Activated CD4-positive, alpha-beta T cell treated with anti-CD3 and anti-CD28 coated beads, Interleukin-2, Interleukin-4, amounts not matched to agents 100 ng/mL and 50 ng/mL, durations not matched to agents 16 hours and 8 hours (primary cell): ENCODE measurements around the gene DISP3.

Experiments used
- DNase-seq: peaks from one replicate; pipeline ENCODE4 v3.0.0-alpha.2; 2020; ENCODE audit warnings: low spot score

DISP3 gene

DNA sequence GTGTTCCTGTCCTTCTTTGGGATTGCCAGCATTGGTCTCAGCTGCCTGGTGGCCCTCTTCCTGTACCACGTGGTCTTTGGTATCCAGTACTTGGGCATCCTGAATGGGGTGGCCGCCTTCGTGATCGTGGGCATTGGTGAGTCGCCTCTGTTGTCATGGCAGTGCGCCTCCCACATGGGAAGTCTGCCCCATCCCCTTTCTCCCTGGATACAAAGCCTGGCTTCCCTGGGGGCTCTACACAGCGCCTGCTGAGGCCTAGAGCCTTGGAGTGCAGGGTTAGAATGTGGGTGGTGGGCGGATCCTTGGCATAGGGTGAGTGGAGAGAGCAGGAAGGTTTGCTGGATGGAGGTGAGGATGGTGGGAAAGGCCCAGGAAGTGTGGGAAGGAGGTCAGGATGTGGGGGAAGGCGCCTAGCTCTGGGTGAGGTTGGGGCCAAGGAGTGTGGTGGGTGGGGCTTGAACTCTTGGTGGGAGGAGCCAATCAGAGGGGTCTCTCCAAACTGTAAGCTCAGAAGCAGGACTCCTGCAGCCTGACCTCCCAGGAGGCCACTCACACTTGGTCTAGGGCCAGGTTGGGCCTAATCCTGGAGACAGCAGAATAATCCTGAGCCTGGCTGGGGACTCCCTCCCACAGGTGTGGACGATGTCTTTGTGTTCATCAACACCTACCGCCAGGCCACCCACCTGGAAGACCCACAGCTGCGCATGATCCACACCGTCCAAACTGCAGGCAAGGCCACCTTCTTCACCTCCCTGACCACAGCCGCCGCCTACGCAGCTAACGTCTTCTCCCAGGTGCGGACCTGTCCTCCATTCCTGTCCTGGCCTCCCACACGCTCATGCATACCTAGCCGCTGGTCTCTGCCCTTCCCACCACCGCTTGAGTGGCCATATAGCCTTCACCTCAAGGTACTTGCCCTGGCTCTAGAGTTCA is 36.7 kb downstream of the DISP3 start:
- no peak for DNase-seq

DNA sequence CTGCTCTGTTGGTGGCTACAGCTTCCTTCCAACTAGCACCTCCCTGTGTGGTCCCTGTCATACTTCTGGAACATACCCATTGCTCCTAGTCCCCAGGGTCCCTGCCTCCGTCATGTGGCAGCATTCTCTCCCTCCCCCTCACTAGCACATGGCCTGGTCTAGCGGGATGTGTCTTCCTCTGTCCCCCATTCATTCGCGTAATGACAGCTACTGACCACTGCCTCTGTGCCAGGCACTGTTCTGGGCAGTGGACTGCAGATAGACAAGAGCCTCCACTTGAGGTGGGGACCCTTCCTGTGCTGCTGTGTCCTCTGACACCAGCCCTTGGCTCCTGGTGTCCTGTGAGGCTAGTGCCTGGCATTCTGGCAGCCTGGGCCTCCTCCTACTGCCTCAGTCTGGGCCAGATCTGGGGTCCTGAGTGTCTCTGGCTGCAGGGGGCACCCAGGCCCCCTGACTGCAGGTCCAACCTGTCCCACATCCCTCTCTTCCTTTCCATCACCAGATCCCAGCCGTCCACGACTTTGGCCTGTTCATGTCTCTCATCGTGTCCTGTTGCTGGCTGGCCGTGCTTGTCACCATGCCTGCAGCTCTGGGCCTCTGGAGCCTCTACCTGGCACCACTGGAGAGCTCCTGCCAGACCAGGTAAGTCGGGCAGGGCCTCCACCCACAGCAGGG is 38.1 kb downstream of the DISP3 start:
- no peak for DNase-seq

DNA sequence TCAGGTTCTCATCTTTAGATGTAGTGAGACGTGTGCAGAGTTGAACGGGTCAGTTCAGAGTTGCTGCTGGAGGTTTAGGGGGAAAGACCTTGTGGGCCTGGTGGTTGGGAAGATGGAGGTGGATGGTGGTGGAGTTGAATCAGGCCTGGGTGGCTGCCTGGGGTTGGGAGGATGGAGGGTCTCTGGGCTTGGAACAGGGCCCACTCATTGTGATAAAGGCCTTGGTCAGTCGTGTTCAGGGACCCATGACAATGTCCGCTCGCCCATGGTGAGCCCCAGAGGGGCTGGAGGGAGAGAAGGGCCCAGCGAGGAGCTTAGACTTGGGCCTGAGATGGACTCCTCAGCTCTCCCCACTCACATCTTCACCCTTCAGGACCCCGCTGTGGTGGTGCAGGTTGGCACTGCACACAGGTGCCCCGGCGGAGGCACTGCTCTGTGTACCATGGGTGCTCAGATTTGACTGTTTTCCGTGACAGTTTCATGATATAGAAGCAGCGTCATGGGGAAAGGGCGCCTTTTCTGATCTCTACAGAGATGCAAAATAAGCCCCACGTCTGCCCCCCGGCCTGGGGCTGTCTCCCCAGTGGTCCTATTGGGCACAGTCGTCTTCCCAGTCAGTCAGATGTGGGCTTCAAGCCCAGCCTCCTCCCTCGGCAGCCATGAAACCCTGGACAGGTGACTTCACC is 39.2 kb downstream of the DISP3 start:
- no peak for DNase-seq

DNA sequence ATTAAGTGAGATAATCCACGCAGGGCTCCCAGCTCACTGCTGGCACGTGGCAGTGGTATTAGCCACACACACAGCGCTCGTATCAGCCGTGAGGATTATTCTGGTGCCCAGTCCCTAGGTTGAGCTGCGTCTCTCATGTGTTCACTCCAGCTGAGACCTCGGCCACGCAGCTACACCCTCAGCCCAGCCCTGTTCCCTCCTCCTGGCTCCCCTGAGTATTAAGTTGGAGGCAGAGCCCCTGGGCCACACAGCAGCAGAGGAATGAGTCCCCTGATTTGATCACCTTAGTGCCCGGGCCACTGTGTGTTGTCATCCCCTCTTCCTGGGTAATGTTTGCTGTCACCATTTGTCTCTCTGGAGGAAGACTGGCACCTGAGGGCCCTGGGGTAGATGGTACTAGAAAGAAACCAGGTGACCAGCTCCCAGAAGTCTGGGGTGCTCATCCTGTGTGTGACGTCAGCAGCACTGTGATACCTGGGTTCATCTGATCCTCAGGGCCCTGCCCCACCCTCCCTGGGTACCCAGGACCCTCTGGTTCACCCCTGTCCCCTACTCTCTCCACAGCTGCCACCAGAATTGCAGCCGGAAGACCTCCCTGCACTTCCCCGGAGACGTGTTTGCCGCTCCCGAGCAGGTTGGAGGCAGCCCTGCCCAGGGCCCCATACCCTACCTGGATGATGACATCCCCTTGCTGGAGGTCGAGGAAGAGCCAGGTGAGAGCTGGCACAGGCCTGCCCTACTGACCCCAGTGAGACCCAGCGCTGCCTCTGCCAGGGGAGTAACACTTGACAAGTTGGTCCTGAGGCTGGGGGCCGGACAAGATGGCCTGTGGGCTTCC is 40.1 kb downstream of the DISP3 start:
- no peak for DNase-seq

DNA sequence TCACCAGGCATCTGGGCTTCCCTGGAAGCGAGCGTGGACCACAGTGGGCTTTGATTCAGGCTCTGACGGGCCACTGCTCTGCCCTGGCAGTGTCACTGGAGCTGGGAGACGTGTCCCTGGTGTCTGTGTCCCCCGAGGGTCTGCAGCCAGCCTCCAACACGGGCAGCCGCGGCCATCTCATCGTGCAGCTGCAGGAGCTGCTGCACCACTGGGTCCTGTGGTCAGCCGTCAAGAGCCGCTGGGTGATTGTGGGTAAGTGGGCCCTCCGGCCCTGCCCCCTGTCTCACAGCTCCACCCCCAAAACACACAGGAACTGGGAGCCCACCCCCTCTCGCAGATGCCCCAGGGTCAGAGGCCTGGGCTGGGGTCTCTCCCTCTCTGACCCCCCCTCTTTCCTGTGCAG is 40.7 kb downstream of the DISP3 start:
- no peak for DNase-seq

DNA sequence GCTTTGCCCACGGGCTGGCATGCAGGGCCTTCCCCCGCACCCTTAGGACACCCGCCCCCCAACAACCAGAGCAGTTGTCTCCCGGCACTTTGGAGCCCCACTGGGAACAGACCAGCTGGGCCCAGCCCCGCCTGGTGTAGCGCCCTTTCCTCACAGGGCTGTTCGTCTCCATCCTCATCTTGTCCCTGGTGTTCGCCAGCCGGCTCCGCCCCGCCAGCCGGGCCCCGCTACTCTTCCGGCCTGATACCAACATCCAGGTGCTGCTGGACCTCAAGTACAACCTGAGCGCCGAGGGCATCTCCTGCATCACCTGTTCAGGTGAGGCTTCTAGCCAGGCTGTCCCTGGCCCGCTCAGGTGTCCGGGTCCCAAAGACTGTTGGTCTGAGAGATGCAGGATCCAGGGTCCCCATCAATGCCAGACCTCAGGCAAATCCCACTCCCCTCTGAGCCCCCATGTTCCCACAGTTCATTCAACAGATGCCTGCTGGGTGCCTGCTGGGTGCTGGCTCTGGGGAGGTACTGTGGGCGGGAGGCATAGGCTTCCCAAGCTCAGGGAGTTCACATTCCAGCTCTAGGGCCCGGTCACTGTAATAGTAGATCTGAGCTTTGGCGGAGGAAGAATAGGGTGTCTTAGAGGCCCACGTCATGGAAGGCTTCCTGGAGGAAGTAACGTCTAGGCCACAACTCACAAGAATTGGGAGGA is 41.7 kb downstream of the DISP3 start:
- no peak for DNase-seq

DNA sequence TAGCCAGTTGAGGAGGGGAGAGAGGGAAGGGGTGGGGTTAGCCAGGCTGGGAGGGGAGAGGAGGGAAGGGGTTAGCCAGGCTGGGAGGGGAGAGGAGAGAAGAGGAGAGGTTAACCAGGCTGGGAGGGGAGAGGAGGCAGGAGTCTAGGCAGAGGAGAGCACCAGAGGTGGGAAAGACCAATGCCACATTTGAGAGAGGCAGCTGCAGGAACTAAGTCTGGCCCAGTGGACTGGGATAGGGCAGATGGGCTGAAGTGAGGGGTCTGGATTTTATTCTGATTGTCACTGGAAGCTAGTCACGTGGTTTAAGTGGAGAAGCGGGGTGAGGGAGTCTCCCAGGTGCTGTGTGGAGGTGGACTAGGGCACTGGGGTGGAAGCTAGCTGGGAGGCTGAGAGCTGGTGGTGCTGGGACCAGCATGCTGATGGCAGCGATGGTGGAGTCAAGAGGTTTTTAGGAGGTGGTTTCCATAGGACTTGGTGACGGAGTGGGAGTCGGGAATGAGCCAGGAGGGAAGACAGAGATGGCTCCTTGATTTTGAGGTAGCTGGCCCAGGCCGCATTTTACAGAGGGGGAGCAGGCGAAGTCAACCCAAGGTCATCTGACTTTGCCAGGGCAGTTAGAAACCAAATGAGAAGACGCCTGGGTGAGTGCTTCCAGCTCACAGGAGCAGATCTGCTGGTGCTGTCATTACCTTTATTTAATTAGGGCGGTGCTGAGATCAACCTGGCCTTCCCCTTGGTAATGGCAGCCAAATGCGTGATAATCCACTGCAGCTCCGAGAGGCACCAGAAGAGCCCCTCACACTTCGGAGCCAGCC is 42.8 kb downstream of the DISP3 start:
- DNase-seq: no peak

DNA sequence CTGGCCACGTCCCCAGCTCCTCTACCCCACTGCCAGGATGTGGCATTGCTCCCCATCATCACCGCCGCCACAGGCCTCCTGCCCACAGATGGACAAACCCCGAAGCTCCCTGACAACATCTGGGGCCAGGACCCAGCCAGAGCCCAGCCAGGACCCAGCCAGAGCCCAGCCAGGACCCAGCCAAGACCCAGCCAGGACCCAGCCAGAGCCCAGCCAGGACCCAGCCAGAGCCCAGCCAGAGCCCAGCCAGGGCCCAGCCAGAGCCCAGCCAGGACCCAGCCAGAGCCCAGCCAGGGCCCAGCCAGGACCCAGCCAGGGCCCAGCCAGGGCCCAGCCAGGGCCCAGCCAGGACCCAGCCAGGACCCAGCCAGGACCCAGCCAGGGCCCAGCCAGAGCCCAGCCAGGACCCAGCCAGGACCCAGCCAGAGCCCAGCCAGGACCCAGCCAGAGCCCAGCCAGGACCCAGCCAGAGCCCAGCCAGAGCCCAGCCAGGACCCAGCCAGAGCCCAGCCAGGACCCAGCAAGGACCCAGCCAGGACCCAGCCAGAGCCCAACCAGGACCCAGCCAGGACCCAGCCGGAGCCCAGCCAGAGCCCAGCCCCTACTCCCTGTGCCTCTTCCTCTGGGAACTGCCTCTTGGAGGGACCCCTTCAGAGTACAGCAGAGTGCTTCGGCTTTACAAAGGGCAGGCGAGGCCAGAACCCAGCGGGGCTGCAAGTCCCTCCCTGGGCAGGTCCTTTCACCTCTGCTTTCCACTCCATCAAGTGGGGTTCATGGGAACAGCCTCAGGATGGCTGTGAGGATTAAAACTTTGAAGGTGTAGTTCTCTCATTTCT is 43.7 kb downstream of the DISP3 start:
- DNase-seq: no peak

DNA sequence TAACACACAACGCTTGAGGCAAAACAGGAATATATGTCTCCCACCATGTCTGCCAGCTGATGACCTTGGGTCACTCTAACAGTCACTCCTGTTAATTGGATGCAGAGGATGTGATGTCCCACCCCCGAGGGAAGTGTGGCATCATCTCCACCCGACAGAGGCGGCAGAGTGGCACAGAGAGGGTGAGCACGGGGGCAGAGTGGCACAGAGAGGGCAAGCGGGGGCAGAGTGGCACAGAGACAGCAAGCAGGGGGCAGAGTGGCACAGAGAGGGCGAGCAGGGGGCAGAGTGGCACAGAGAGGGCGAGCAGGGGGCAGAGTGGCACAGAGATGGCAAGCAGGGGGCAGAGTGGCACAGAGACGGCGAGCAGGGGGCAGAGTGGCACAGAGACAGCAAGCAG is 44.3 kb downstream of the DISP3 start:
- DNase-seq: no peak

DNA sequence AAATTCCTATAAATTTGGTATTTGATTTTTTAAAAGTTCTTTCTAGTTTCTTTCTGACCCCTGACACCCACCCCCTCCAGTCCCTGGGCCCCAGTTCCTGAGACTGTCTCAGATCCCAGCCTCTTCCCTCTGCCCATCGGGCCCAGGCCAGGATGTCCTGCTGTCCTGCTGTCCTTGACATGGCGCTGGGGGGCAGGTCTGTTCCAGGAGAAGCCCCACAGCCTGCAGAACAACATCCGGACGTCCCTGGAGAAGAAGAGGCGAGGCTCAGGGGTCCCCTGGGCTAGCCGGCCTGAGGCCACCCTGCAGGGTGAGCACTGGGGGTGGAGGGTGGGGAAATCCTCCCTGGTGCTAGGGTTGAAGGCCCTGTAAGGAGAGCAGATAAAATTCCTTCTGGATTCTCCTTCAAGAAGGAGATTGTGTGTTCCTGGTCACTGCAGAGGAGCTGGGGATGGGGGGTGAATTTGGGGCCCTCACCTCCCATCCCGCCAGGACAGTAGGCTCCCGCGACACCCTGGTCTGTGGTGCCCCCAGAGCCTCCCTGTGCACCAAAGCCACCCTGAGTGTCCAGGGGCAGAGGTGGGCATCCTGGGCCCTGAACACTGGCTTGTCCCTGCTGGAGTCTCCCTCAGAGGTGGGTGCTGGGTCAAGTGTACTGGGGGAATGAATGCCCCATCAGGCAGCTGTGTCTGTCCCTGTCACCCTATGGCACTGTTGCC is 45.0 kb downstream of the DISP3 start:
- DNase-seq: no peak

DNA sequence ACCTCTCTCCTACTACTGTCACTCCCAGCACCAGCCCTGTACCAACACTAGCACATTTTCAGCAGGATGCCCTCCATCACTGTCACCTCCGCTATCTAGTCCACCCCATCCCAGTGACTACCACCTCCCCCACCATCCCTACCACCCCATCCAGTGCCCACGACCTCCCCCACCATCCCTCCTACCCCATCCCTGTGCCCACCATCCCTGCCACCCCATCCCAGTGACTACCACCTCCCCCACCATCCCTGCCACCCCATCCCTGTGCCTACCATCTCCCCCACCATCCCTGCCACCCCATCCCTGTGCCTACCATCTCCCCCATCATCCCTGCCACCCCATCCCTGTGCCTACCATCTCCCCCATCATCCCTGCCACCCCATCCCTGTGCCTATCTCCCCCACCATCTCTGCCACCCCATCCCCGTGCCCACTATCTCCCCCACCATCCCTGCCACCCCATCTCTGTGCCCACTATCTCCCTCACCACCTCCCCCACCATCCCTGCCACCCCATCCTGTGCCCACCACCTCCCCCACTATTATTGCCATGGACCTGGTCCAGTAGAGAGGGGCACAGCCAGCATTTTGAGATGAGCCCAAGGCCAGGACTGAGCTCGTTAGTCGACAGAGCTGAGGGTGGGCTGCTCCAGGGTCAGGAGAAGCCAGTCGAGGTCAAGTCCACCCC is 45.7 kb downstream of the DISP3 start:
- DNase-seq: no peak

DNA sequence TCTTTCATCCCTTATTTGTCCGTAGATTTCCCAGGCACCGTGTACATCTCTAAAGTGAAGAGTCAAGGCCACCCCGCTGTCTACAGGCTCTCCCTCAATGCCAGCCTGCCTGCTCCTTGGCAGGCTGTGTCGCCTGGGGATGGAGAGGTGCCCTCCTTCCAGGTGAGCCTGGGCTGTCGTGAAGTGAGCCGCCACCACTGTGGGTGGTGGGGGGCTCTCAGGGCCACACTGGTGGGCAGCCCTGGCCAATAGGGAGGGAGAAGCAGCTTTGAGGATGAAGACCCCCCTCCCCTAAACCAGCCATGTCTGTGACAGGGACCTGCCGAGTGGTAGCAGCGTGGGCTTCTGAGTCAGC is 46.2 kb downstream of the DISP3 start:
- DNase-seq: no peak

DNA sequence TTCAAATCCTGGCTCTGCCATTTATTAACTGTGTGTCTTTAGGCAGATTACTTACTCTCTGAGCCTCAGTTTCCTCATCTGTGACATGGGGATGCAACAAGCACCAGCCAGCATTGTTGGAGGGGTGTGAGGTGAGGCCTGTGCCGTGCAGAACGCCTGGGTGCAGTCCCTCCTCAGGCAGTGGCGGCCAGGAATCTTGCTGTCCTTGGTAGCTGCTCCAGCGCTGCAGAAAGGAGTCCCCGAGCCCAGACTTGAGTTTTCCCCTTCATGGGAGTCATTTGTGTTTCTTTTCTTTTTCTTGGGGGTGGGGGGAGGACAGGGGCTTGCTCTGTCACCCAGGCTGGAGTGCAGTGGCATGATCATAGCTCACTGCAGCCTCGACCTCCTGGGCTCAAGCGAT is 46.6 kb downstream of the DISP3 start:
- DNase-seq: no peak

DNA sequence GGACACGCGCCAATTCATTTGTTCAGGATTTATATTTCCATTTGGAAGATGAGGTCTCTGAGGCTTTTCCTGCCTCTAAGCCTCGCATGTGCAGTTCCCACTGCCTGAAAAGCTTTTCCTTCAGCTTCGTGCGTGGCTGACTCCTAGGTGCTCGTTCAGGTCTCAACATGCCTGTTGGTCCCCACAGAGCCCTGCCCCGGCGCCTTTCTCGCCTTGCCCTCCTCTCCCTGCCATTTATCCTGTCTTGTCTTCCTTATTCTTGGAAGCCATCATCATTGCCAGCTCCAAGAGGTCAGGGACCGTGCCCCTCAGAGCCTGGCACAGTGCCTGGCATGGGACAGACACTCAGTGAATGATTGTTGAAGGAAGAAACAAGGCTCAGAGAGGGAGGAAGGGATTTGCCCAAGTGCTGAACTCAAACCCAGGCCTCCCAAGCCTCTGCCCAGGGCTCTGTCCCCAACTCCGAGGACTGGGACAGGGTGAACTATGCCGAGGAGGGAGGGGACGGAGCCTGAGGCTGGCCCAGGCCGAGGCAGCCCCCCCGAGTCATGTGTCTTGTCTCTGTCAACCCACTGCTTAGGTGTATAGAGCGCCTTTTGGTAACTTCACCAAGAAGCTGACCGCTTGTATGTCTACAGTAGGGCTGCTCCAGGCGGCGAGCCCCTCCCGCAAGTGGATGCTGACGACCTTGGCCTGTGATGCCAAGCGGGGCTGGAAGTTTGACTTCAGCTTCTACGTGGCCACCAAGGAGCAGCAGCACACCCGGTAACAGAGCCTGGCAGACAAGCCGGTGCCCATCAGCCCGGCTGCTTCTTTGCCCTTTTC is 47.3 kb downstream of the DISP3 start:
- no peak for DNase-seq

DNA sequence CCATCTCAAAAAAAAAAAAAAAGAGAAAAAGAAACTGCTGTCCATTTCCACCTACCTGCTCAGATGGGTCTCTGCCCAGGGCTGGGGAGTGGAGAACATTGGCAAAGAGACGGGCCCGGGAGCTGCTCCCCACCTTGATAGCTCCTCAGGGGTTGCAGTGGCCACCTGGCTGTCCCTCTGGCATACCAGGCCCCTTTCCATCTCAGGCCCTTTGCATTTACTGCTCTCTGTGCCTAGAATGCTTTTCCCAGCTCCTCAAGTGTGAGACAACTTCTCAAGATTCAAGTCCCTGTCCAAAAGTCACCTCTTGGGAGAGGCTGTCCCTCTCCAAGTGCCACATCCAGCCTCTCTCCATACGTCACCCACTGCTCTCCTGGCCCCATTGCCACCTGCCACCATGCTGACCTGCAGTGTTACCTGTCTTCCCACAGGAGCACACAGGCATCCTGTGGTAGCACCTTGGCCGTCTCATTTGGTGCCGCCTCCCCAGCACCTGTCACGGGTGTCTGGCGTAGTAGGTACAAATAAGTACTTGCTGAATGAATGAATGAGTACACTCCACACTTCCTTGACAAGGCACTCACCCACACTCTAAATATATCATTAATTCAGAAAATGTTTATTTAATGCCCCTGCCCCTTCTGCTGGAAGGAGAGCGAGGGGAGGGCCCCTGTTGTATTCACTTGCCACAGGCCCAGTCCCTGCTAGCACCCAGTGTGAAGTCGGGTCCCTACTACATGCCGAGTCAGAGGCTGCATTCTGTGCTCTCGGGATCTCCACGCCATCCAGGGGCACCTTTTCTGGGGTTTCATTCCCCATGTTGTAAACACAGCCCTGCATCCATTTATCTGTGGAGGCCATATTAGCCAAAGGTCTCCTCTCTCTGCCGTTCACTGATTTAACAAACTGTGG is 48.8 kb downstream of the DISP3 start:
- no peak for DNase-seq

DNA sequence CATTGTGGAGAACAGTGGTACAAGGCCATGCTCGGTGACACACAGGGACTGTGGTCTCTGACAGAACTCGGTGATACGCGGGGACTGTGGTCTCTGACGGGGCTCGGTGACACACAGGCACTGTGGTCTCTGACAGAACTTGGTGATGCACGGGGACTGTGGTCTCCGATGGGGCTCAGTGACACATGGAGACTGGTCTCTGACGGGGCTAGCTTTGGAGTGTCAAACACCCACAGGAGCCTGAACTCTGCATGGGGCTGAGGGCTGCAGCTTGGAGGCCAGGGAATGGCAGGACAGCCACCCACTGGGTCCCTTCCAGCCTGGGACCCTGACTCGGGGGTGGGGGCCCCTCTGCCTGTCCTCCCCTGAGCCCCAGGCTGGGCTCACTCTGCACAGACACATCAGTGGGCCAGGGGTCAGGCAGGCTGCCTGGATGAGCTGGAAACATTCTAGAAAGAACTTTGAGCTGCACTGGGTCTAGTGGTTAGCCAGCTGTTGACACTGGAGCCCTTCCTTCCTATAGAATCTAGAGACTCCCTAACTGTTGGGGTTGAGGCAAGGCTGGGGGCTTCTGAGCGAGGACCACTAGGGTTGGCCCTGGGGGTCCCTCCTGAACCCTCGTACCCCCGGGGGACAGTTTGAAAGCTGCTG is 49.8 kb downstream of the DISP3 start:
- no peak for DNase-seq
